Measurements from ENCODE around the gene LRRC74A.
"Not testable (repeated sequence)": the region's sequence is repeated elsewhere in the genome, so short reads cannot be mapped to it uniquely, and the experiment has no call there.

The LRRC74A gene

GRCh38 chr14:76856769-76857168 lies 30.6 kb downstream of the LRRC74A start:
- DNase-seq = no peak

DNA sequence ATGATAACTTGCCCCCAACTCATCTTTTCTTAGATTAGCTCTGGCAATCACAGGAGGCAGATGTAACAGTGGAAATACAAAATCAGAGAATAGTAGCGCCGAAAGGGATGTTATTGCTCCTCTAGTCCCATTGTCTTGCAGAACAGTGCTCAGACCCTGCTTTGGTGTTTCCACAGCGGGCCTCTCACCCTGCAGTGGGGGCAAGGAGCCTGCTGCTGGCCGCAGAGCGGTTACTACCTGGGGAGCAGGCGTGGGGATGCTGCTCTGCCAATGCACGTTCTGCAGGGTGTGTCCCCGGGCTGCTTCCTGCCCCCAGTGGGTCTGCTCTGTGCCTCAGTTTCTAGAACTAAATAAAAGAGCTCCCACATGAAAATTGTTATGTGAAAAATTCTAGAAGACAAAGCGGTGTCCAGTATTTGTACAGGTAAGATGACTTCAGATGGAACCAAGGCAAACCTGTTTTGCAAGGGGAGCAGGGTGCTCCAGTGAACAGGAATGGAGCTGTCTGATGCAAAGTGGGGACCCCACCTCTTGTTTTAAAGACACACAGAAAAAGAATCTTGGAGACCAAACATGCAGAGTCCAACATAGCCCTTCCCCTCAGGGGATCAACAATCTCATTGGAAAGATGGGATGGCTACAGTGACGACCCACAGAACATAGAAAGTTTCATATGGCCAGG lies 35.5 kb downstream of the LRRC74A start:
- DNase-seq = no peak

- no peak for DNase-seq
Observed at GRCh38 chr14:76862546-76863282, 36.5 kb downstream of the LRRC74A start.

DNA sequence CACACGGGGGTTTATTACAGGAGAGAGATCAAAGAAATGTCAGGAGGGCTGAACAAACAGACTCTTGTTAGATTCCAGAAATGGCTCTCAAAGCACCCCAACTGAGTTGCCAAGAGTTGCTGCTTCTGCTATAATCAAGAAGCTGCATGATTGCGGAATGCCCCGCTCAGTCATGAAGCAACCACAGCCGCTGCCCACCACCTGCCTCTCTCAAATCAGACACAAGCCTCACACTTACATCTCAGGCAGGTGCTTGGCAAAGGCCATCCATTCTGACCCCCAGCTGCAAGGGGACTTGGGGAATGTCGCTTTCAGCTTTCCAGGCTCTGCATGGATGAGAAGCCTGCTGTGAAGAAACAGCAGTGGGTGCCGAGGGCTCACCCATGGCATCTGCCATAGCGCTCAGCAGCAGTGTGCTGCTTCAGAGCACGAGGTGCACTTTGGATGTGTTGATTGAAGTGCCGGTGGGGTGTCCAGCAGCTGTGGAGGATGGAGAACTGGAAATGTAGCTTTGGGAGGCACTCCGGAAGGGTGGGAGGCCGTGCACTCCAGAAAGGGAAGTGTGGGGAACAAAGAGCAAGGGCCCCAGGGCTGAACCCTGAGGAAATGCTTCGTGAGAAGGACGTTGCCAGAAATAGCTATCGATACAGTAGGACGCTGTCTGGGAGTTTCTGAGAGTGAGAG lies 37.7 kb downstream of the LRRC74A start:
- no peak for DNase-seq

- DNase-seq = no peak
Observed at GRCh38 chr14:76866456-76866855, 40.2 kb downstream of the LRRC74A start.

DNA sequence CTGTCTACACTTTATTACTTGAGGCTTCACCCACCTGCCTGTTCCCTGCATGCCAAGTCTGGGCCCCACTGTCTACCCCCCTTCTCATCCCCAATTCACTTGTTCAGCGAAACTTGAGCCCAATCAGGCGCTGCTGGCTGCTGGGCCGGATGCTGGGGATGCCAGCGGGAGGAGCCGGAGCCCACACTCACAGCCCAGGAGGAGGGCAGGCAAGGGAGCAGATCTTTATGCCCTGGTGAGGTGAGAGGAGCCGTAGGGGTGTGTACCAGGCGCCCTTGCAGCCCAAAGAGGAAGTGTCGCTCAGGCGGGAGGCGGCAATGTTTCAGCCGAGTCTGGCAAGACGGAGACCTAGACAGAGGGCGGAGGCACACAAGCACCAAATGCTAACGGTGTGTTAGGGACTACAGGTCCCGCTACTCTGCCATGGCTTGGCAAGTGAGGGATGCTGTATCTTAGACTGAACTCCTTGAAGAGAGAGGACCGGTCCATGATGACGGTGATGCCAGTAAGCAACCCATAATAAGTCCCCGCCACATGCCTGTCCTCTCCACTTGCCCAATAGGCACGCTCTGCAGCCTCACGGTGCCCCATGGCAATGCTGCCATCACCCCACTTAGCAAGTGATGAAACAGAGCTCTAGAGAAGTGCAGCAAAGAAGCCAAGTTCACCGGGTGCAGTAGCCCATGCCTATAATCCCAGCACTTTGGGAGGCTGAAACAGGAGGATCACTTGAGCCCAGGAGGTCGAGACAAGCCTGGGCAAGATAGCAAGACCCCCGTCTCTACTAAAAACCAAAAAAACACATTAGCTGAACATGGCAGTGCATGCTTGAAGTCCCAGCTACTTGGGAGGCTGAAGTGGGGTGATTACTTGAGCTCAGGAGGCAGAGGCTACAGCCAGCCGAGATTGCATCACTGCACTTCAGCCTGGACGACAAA lies 41.6 kb downstream of the LRRC74A start:
- DNase-seq = peak; percentile 25 to 35

DNA sequence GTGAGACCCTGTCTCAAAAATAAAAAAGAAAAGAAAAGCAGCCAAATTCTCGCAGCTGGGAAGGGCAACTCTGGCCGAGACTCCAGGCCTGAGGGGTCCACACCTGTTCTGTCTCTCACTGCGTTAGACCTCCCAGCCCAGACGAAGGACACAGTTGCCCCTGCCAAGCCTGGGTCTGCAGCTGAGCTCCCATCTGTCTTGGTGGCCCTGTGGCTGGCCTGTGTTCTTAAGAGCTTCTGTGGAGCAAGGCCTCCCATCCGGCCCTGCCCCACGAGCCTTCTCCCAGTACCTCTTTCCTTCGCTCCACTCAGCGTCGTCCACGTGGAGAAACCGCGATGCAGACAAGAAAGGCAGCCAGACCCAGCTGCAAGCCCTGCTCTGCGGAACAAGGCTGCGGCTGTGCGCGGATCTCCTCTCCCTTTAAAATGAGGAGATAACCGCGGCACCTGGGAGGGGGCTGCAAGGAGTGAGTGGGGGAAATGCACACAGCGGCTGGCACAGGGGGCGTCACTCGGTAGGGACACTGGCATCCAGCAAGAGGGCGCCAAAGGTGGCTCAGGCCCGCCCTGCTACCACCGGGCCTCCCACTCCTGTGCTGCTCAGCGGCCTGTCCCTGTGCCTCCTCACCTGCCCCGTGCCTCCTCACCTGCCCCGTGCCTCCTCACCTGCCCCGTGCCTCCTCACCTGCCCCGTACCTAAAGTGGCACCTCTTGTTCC lies 42.4 kb downstream of the LRRC74A start:
- no peak for DNase-seq

DNA sequence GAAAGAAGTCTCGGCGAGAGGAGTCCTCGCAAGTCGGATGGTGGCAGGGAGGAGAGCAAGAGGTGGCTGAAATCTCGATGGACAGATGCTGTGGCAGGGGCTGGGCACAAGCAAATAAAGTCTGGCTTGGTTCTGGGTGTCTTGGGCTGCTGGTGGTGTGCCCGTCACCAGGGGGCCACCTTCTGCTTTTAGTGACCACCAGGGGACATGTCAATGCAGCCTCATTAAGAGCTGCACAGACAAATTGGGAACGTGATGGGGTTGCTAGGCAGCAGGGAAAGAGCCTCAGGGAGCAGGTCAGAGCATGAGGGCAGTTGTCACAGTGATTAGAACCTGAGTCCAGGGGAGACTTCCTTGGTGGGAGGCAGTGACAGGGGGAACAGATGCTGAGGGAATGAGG lies 44.0 kb downstream of the LRRC74A start:
- no peak for DNase-seq

GRCh38 chr14:76872796-76873432 lies 46.7 kb downstream of the LRRC74A start:
- DNase-seq = peak; percentile 53 to 57

- DNase-seq = no peak
Observed at GRCh38 chr14:76874734-76875133, 48.5 kb downstream of the LRRC74A start.

GRCh38 chr14:76876076-76876475 lies 49.9 kb downstream of the LRRC74A start:
- peak; percentile 20 to 37 for DNase-seq

GRCh38 chr14:76877871-76878270 lies 51.7 kb downstream of the LRRC74A start:
- no peak for DNase-seq

- DNase-seq = no peak
Observed at GRCh38 chr14:76880449-76880848, 54.2 kb downstream of the LRRC74A start.

DNA sequence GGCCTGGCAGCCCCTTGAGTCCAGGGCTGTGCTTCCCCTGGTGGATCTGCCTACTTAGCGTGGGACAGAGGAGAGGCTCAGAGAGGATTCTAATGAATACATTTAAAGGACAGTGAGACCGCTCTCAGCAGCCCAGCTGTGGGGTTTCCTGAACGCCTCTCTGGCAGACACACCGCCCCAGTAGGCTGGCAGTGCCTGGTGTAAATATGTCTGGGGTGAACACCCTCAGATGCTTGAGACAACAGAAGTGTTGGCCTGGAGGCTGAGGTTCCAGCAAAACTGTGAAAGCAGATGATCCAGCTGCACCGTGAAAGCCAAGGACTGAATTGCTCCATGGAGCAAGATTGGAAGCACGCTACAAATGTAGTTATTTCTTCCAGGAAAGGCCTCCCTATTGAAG lies 55.1 kb downstream of the LRRC74A start:
- no peak for DNase-seq

GRCh38 chr14:76882651-76883050 lies 56.4 kb downstream of the LRRC74A start:
- DNase-seq = no peak

DNA sequence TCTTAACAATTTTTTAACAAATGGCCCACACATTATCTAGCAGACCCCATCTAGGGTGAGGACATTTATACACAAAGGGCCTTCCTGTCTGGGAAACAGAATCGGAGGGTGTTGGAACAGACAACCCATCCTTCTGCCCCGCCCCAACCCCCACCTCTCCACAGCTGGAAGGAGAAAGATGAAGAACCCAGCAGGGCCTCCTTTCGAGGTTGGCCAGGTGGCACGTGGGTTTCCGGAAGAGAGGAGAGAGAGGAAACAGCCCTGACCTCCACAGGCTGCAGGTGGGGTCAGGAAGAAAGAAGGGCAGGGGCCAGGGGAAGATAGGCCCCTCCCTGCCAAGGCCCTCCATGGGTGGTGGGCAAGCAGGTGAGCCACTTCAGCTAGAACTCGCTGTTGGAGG lies 57.2 kb downstream of the LRRC74A start:
- DNase-seq = no peak

- no peak for DNase-seq
Observed at GRCh38 chr14:76884394-76884793, 58.2 kb downstream of the LRRC74A start.

DNA sequence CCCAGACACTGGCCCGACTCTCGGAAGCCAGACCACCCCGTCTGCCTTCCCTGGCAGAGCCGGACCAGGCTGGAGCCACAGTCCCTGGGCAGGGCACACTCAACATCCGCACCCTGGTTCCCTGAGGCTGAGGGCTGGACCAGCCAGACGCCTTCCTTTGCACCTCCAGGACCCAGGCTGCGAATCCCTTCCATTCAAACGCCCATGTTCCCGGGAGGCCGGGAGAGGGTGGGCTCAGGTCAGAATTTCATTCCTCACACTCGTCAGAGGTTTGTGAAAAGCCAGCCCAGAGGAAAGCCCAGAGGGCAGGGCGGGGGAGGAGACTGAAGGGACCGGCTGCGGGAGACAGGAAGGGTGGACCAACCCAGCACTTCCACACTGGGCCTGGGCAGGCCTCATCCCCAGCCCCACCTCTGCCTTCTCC lies 58.7 kb downstream of the LRRC74A start:
- DNase-seq = no peak

DNA sequence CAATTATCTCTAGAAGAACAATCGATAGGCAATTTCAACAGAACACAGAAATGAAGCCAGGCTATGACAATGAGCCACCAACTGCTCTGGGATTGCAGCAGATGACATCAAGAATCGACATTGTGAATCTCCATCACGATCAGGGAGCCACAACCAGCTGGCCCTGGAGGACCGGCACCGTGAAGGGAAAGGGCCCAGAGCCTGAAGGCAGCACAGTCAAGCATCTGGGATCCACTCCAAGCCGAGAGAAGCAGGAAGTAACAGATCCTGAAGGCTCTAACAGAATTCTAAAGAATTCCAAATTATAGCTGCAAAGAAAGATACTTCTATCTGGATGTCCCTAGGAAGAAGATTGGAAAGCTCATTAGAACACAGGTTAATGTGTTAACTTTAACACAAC lies 61.0 kb downstream of the LRRC74A start:
- DNase-seq = no peak

GRCh38 chr14:76891391-76891790 lies 65.2 kb downstream of the LRRC74A start:
- DNase-seq = no peak

DNA sequence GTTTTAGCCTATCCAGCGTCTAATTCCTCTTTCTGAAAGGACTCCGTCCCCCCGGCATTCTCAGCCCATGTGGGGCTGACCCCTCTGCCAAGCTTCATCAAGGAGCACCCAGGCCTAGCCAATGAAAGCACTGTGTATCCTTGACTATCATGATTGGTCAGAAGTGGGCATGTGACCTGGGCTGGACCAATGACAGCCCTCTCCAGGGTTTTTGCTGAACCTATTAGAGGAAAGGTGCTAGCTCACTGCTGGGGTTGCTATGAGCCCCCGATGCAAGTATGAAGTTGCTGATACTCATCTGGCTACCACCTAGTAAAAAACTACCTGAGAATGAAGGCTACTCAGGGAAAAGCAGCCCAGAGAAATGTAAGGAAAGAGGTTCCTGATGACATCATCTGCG lies 68.1 kb downstream of the LRRC74A start:
- DNase-seq = no peak

DNA sequence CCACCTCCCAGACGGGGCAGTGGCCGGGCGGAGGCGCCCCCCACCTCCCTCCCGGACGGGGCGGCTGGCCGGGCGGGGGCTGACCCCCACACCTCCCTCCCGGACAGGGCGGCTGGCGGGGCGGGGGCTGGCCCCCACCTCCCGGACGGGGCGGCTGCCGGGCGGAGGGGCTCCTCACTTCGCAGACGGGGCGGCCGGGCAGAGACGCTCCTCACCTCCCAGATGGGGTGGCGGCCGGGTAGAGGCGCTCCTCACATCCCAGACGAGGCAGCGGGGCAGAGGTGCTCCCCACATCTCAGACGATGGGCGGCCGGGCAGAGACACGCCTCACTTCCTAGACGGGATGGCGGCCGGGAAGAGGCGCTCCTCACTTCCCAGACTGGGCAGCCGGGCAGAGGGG lies 71.8 kb downstream of the LRRC74A start:
- not testable (repeated sequence) for DNase-seq
